Activated CD4-positive, alpha-beta T cell treated with anti-CD3 and anti-CD28 coated beads for 36 hours (primary cell): Measurements from ENCODE around the gene MAML1. TPM values are rescaled to one million over a fixed set of nuclear protein-coding genes. Genes with fewer than 3 reads are reported as not detected.
"Not testable (repeated sequence)": the region's sequence is repeated elsewhere in the genome, so short reads cannot be mapped to it uniquely, and the experiment has no call there.

ENCODE experiments used
- ATAC-seq: fragments of 200-7000 bp; cut with Tn5 transposase; one replicate; pipeline ENCODE4 v1.10.0; 2021; ENCODE audit warnings: mild to moderate bottlenecking, moderate library complexity
- CTCF ChIA-PET: fragments of 350-600 bp; sonication (Branson Sonifier 250); formaldehyde crosslinking; loops from one replicate; lab custom pipeline; 2021; ENCODE audit warnings: antibody characterized with exemption; lab: Charles Lee
- POLR2A ChIA-PET: fragments of 350-600 bp; sonication (Branson Sonifier 250); formaldehyde crosslinking; loops from one replicate; lab custom pipeline; 2021; ENCODE audit warnings: antibody characterized with exemption, inconsistent platforms; lab: Charles Lee
- DNase-seq: peaks from one replicate; pipeline ENCODE4 v3.0.0-alpha.2; 2020
- H3K27ac Mint-ChIP-seq: one replicate; pipeline ENCODE4 v1.8.0; 2021; ENCODE audit warnings: mixed read lengths
- H3K27me3 Mint-ChIP-seq: one replicate; pipeline ENCODE4 v1.8.0; 2021; ENCODE audit warnings: mixed read lengths
- H3K36me3 Mint-ChIP-seq: one replicate; pipeline ENCODE4 v1.8.0; 2021; ENCODE audit warnings: low read depth, mixed read lengths
- H3K4me1 Mint-ChIP-seq: one replicate; pipeline ENCODE4 v1.8.0; 2021; ENCODE audit warnings: mixed read lengths
- H3K4me3 Mint-ChIP-seq: one replicate; pipeline ENCODE4 v1.8.0; 2021; ENCODE audit warnings: mild to moderate bottlenecking, moderate library complexity, mixed read lengths
- H3K9me3 Mint-ChIP-seq: one replicate; pipeline ENCODE4 v1.8.0; 2021; ENCODE audit warnings: low read depth, mixed read lengths
- intact Hi-C, 2 experiments: fragments of 100-400 bp; cut with DNase I in 1 of 2; cut with micrococcal nuclease in 1 of 2; formaldehyde crosslinking; loops; one replicate each; pipeline versions ENCODE4 v1.14.2 to v1.15.1; 2022 to 2024; cut with DNase I, micrococcal nuclease
- total RNA-seq, 2 experiments: library from RNA; stranded (reverse); gene quantifications; one replicate each; pipeline ENCODE4 v1.2.3, GENCODE V29; 2021

Gene MAML1
- 10 to 100 TPM; 25.4 to 32.6 TPM for total RNA-seq

DNA sequence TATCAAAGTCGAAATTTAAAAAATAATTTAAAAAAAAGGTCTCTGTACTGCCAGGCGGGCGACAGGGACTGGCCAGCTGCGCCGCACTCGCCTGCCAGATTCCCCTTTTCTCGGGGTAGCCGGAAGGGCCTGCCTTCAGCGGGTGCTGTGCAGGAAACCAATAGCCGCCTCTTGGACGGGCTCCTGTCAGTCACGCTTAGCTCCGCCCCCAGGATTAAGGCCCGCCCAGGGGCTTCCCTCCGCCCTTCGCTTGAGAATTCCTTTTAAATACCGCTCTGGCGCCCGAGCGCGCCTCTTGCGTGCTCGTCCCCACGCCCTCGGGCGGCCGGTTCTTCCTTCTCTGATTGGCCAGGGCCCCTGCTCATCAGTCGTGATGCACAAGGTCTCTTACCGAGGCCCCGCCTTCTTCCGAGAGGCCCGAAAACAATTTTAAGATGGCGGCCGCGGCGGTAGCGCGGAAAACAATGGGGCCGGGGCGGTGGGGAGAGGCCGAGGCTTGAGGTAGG lies at the start of gene MAML1:
TSS of gene MAML1 (plus strand) at position 411 of the 506 bp plus-strand sequence. CDS start 291 bp downstream, outside the sequence.
- Mint-ChIP-seq H3K4me3 (peak within 1 kb of the TSS; percentile 92), H3K36me3 (peaks cover 42% of the 10 kb centered on the region), H3K27me3 (no peaks in the 10 kb centered on the region), H3K9me3 (no peaks in the 10 kb centered on the region), H3K4me1 (peaks cover 43% of the 10 kb centered on the region), H3K27ac (peak within 1 kb of the TSS; percentile 94)
- intact Hi-C loops, result loop anchor here (1.0 to 10.0 kb wide), 13 partner anchors 34 to 1108 kb away; partner anchors contain the start of genes CANX (in 2 of the 2), HNRNPH1 (in 2 of the 2), CLK4 (in 1 of the 2) and MAPK9 (in 1 of the 2)
- POLR2A ChIA-PET, result interaction anchor here (0.5 to 1.7 kb wide), 12 partner anchors 28 to 173 kb away, joined by 3 to 13 read pairs (median 4); partner anchors contain the start of gene HNRNPH1
- peak; percentile 99 for DNase-seq
- ATAC-seq, result peak; percentile 95
- CTCF ChIA-PET, result interaction anchor here (0.7 to 1.8 kb wide), 13 partner anchors 12 to 109 kb away, joined by 3 to 9 read pairs (median 4); partner anchors contain the start of gene HNRNPH1

DNA sequence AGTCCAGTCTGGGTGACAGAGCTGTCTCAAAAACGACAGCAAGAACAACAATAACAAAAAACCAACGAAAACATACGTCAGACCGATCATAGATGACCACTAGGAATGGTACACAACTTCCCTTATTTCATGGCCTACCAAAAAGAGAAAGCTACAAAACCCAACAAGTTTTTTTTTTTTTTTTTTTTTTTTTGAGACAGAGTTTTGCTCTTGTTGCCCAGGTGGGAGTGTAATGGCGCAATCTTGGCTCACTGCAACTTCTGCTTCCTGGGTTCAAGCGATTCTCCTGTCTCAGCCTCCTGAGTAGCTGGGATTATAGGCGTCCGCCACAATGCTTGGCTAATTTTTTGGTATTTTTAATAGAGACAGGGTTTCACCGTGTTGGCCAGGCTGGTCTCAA lies 43.4 kb upstream of the MAML1 start:
- H3K9me3 Mint-ChIP-seq, DNase-seq, H3K36me3 Mint-ChIP-seq, ATAC-seq, H3K4me1 Mint-ChIP-seq, H3K27me3 Mint-ChIP-seq, H3K27ac Mint-ChIP-seq, H3K4me3 Mint-ChIP-seq, intact Hi-C loops, POLR2A ChIA-PET, CTCF ChIA-PET: not testable (repeated sequence)

GRCh38 chr5:179694561-179694960 lies 38.1 kb upstream of the MAML1 start:
- peaks cover 4% of the 10 kb centered on the region for H3K36me3 Mint-ChIP-seq
- intact Hi-C loops, result no loop called here
- H3K27ac Mint-ChIP-seq, result peak overlapping the region; percentile 4
- CTCF ChIA-PET, result interaction anchor here (0.8 kb wide), 1 partner anchor 16 kb away, joined by 3 read pairs; no protein-coding TSS in a partner anchor
- H3K9me3 Mint-ChIP-seq, result no peaks in the 10 kb centered on the region
- no peak overlapping the region for H3K4me3 Mint-ChIP-seq
- POLR2A ChIA-PET, result no interaction called here
- DNase-seq, result no peak
- peaks cover 15% of the 10 kb centered on the region for H3K4me1 Mint-ChIP-seq
- ATAC-seq, result no peak
- no peaks in the 10 kb centered on the region for H3K27me3 Mint-ChIP-seq

- ChIA-PET CTCF (interaction anchor here (1.6 kb wide), 1 partner anchor 14 kb away, joined by 5 read pairs; no protein-coding TSS in a partner anchor), POLR2A (interaction anchor here (1.0 to 2.2 kb wide), 4 partner anchors 19 to 84 kb away, joined by 3 to 9 read pairs (median 6); partner anchors contain the start of genes HNRNPH1 and MAML1)
- no peaks in the 10 kb centered on the region for H3K27me3 Mint-ChIP-seq
- no peak overlapping the region for H3K4me3 Mint-ChIP-seq
- no peak for DNase-seq
- intact Hi-C loops, result loop anchor here in 1 of 2 experiments (5.0 kb wide), 1 partner anchor 1069 kb away; the partner anchor contains the start of gene CLK4
- ATAC-seq, result no peak
- H3K27ac Mint-ChIP-seq, result no peak overlapping the region
- H3K9me3 Mint-ChIP-seq, result no peaks in the 10 kb centered on the region
- H3K4me1 Mint-ChIP-seq, result peaks cover 26% of the 10 kb centered on the region
- peaks cover 20% of the 10 kb centered on the region for H3K36me3 Mint-ChIP-seq
Measured at GRCh38 chr5:179696603-179697002, 36.0 kb upstream of the MAML1 start.

DNA sequence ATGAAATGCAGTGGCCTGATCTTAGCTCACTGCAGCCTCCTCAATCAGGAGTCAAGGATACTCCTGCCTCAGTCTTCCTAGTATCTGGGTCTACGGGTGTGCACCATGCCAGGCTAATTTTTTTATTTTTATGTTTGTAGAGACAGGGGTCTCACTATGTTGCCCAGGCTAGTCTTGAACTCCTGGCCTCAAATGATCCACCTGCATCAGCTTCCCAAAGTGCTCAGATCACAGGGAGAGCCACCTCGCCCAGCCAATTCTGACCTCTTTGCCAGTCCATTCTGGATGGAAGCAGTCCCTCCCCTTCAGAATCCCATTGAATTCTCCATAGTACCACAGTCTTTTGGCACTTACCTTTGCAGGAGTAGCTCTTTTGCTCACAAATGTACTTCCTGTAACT lies 35.5 kb upstream of the MAML1 start:
- intact Hi-C loops, result loop anchor here in 1 of 2 experiments (5.0 kb wide), 1 partner anchor 1070 kb away; the partner anchor contains the start of gene CLK4
- CTCF ChIA-PET, result interaction anchor here (0.7 to 1.6 kb wide), 2 partner anchors 14 to 140 kb away, joined by 3 to 5 read pairs; no protein-coding TSS in a partner anchor
- Mint-ChIP-seq H3K36me3 (peaks cover 24% of the 10 kb centered on the region), H3K27me3 (no peaks in the 10 kb centered on the region), H3K4me3 (peak overlapping the region; percentile 94), H3K4me1 (peaks cover 28% of the 10 kb centered on the region), H3K9me3 (no peaks in the 10 kb centered on the region), H3K27ac (peak overlapping the region; percentile 100)
- DNase-seq (no peak), ATAC-seq (no peak)
- POLR2A ChIA-PET, result interaction anchor here (0.7 to 2.2 kb wide), 6 partner anchors 19 to 179 kb away, joined by 3 to 9 read pairs (median 4); partner anchors contain the start of genes HNRNPH1 and MAML1

DNA sequence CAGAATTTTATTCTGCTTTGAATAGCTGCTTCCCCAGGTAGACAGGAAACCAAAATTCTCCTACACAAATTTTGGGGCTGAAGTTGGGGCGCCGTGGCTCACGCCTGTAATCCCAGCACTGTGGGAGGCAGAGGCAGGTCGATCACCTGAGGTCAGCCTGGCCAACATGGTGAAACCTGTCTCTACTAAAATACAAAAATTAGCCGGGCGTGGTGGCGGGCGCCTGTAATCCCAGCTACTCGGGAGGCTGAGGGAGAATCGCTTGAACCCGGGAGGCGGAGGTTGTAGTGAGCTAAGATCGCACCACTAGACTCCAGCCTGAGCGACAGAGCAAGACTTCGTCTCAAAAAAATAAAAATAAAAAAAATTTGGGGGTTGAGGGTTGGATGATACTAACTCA lies 35.1 kb upstream of the MAML1 start:
- ChIA-PET CTCF (interaction anchor here (0.7 to 1.6 kb wide), 2 partner anchors 13 to 139 kb away, joined by 3 to 5 read pairs; no protein-coding TSS in a partner anchor), POLR2A (interaction anchor here (0.7 to 2.2 kb wide), 6 partner anchors 20 to 179 kb away, joined by 3 to 9 read pairs (median 4); partner anchors contain the start of genes HNRNPH1 and MAML1)
- Mint-ChIP-seq H3K27ac (peak overlapping the region; percentile 100), H3K4me3 (peak overlapping the region; percentile 94), H3K4me1 (peaks cover 33% of the 10 kb centered on the region), H3K36me3 (peaks cover 28% of the 10 kb centered on the region)
- H3K9me3 Mint-ChIP-seq, H3K27me3 Mint-ChIP-seq, ATAC-seq, DNase-seq: not testable (repeated sequence)
- intact Hi-C loops, result loop anchor here in 1 of 2 experiments (5.0 kb wide), 1 partner anchor 1070 kb away; the partner anchor contains the start of gene CLK4

DNA sequence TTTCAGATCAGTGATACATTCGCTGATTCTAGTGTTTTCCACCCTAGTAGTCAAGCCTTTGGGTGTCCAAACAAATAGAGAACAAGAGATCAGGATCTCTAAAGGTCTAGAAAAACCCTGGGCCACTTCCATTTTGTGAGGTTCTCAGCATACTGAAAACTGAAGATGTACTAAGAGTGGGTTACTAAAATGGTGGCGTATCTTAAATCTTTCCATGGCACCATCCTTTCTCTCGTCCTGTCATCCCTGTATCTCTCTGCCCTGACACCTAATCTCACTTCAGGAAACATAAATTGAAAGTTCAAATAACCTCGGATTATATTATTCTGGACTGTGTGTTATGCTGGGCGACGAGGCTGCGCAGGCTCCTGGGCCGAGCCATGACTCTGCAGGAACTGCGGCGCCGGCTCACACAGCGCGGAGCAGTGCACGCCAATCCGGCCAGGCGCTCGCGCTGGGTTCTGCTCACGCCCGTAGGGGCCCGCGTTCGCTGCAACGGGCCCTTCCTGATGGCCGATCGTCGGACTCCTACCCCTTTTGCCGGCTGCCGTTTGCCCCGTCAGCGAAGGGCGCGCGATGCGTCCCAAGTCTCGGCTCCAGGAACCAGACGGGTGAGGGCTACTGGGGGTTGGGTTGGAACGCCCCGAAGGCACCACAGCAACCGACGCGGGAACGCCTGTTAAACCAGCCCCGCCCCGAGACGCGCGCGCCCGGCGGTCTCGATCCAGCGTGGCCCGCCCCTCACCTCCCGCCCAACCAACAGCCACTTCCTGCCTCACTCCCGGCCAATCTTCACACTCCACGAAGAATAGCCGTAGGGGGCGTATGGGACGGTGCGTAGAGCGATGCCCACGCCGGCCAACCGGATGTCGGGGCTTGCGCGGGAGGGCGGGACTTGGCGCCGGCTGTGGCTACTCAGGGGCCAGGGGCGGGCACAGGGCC lies 34.4 kb upstream of the MAML1 start:
- ChIA-PET POLR2A (interaction anchor here (0.9 to 2.2 kb wide), 5 partner anchors 20 to 75 kb away, joined by 5 to 11 read pairs (median 6); partner anchors contain the start of genes HNRNPH1 and MAML1), CTCF (no interaction called here)
- peak overlapping the region; percentile 100 for H3K27ac Mint-ChIP-seq
- no peaks in the 10 kb centered on the region for H3K27me3 Mint-ChIP-seq
- intact Hi-C loops, result loop anchor here (1.0 to 5.0 kb wide), 13 partner anchors 20 to 1071 kb away; partner anchors contain the start of genes HNRNPH1 (in 2 of the 2), MAML1 (in 2 of the 2), RUFY1 (in 2 of the 2) and CLK4 (in 1 of the 2)
- H3K9me3 Mint-ChIP-seq, result no peaks in the 10 kb centered on the region
- ATAC-seq, result peak; percentile 89
- peaks cover 35% of the 10 kb centered on the region for H3K36me3 Mint-ChIP-seq
- H3K4me3 Mint-ChIP-seq, result peak overlapping the region; percentile 94
- peak; percentile 99 for DNase-seq
- H3K4me1 Mint-ChIP-seq, result peaks cover 34% of the 10 kb centered on the region

DNA sequence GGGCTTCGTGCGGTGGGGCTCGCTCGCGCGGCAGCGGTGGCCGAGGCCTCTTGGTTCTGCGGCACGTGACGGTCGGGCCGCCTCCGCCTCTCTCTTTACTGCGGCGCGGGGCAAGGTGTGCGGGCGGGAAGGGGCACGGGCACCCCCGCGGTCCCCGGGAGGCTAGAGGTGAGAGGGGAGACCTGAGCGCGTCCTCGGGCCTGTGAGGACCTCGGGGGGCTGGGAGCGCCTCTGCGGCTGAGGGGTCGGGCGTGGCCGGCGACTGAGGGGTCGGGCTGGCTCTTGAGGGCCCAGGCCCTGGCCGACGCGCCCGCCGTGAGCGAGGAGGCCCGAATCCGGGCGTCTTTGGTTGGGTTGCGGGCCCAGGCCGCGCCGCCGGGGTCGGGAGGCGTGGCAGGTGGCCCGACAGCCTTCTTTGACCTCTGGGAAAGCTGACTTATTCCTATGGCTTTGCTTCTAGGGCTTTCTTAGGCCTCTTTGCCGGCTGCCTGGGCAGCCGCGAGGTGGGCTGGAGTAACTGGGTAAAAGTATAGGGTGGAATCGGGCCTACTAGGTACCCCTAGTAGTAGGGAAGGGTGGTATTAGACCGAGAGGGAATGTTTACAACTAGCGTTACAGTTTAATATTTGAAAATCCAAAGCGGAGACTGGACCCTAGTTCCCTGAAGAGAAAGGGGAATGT lies 33.5 kb upstream of the MAML1 start, which contains the start of gene CANX:
TSS of gene CANX (plus strand) at position 33 of the 681 bp plus-strand sequence. CDS start 6,715 bp downstream, outside the sequence.
- POLR2A ChIA-PET, result interaction anchor here (0.6 to 1.5 kb wide), 10 partner anchors 17 to 387 kb away, joined by 3 to 11 read pairs (median 4); partner anchors contain the start of gene HNRNPH1
- DNase-seq, result no peak
- Mint-ChIP-seq H3K36me3 (peaks cover 43% of the 10 kb centered on the region), H3K4me3 (peak within 1 kb of the TSS; percentile 94), H3K4me1 (peaks cover 42% of the 10 kb centered on the region), H3K9me3 (no peaks in the 10 kb centered on the region), H3K27ac (peak within 1 kb of the TSS; percentile 100), H3K27me3 (no peaks in the 10 kb centered on the region)
- intact Hi-C loops, result loop anchor here (1.0 to 5.0 kb wide), 13 partner anchors 21 to 1072 kb away; partner anchors contain the start of genes HNRNPH1 (in 2 of the 2), MAML1 (in 2 of the 2), RUFY1 (in 2 of the 2) and CLK4 (in 1 of the 2)
- CTCF ChIA-PET, result interaction anchor here (1.0 kb wide), 1 partner anchor 31 kb away, joined by 3 read pairs; no protein-coding TSS in a partner anchor
- peak; percentile 0 for ATAC-seq

- Mint-ChIP-seq H3K27ac (peak overlapping the region; percentile 98), H3K27me3 (no peaks in the 10 kb centered on the region), H3K36me3 (peaks cover 47% of the 10 kb centered on the region), H3K4me3 (peak overlapping the region; percentile 94), H3K9me3 (no peaks in the 10 kb centered on the region), H3K4me1 (peaks cover 42% of the 10 kb centered on the region)
- CTCF ChIA-PET, result interaction anchor here (1.0 kb wide), 1 partner anchor 30 kb away, joined by 3 read pairs; no protein-coding TSS in a partner anchor
- peak; percentile 73 for DNase-seq
- POLR2A ChIA-PET, result interaction anchor here (0.6 to 1.5 kb wide), 10 partner anchors 17 to 386 kb away, joined by 3 to 11 read pairs (median 4); partner anchors contain the start of gene HNRNPH1
- ATAC-seq, result peak; percentile 28
- intact Hi-C loops, result loop anchor here (2.0 to 5.0 kb wide), 2 partner anchors 149 to 1072 kb away; partner anchors contain the start of genes CLK4 (in 1 of the 2) and RUFY1 (in 1 of the 2)
Measured at GRCh38 chr5:179699616-179700237, 32.9 kb upstream of the MAML1 start.
